Measurements from ENCODE around the gene ST6GALNAC1. TPM values are rescaled to one million over a fixed set of nuclear protein-coding genes. Genes with fewer than 3 reads are reported as not detected.

ST6GALNAC1 gene
- total and polyA plus RNA-seq, 2 of the 13 experiments (the other 11 are each of a cell fraction or from before 2014, with no cell fraction given): not detected

- 0 out of 2 replicates have a peak, but pooled peaks have one; percentile 8 for TF ChIP-seq ARID2 (CRISPR knock-in tag; IDR thresholded peaks at IDR 0.05; ENCODE audit: borderline replicate concordance)
- 0 out of 2 replicates have a peak, but pooled peaks have one; percentile 36 for TF ChIP-seq ZNF510 (CRISPR knock-in tag; IDR thresholded peaks at IDR 0.05; ENCODE audit: low read depth)
- TF ChIP-seq TMF1 (CRISPR knock-in tag; IDR thresholded peaks at IDR 0.05; ENCODE audit: low read depth): no peak
- TF ChIP-seq, protein P1, sequence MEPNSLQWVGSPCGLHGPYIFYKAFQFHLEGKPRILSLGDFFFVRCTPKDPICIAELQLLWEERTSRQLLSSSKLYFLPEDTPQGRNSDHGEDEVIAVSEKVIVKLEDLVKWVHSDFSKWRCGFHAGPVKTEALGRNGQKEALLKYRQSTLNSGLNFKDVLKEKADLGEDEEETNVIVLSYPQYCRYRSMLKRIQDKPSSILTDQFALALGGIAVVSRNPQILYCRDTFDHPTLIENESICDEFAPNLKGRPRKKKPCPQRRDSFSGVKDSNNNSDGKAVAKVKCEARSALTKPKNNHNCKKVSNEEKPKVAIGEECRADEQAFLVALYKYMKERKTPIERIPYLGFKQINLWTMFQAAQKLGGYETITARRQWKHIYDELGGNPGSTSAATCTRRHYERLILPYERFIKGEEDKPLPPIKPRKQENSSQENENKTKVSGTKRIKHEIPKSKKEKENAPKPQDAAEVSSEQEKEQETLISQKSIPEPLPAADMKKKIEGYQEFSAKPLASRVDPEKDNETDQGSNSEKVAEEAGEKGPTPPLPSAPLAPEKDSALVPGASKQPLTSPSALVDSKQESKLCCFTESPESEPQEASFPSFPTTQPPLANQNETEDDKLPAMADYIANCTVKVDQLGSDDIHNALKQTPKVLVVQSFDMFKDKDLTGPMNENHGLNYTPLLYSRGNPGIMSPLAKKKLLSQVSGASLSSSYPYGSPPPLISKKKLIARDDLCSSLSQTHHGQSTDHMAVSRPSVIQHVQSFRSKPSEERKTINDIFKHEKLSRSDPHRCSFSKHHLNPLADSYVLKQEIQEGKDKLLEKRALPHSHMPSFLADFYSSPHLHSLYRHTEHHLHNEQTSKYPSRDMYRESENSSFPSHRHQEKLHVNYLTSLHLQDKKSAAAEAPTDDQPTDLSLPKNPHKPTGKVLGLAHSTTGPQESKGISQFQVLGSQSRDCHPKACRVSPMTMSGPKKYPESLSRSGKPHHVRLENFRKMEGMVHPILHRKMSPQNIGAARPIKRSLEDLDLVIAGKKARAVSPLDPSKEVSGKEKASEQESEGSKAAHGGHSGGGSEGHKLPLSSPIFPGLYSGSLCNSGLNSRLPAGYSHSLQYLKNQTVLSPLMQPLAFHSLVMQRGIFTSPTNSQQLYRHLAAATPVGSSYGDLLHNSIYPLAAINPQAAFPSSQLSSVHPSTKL (CRISPR knock-in tag; IDR thresholded peaks at IDR 0.05): no peak
- TF ChIP-seq TBL1XR1 (IDR thresholded peaks at IDR 0.05; ENCODE audit: borderline replicate concordance, low read length, partially characterized antibody): no peak
- no peak for TF ChIP-seq DMAP1 (CRISPR knock-in tag; IDR thresholded peaks at IDR 0.05)
- no peak for TF ChIP-seq MAF1 (CRISPR knock-in tag; IDR thresholded peaks at IDR 0.05; ENCODE audit: borderline replicate concordance)
- TF ChIP-seq NBN (conservative IDR thresholded peaks at IDR 0.05): no peak
- TF ChIP-seq, protein P2, sequence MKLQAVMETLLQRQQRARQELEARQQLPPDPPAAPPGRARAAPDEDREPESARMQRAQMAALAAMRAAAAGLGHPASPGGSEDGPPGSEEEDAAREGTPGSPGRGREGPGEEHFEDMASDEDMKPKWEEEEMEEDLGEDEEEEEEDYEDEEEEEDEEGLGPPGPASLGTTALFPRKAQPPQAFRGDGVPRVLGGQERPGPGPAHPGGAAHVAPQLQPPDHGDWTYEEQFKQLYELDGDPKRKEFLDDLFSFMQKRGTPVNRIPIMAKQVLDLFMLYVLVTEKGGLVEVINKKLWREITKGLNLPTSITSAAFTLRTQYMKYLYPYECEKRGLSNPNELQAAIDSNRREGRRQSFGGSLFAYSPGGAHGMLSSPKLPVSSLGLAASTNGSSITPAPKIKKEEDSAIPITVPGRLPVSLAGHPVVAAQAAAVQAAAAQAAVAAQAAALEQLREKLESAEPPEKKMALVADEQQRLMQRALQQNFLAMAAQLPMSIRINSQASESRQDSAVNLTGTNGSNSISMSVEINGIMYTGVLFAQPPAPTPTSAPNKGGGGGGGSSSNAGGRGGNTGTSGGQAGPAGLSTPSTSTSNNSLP (IDR thresholded peaks at IDR 0.05; ENCODE audit: low read depth, low read length): no peak
- TF ChIP-seq KDM5B (CRISPR knock-in tag; IDR thresholded peaks at IDR 0.05; ENCODE audit: borderline replicate concordance): no peak
- no peak for TF ChIP-seq ZHX2 (IDR thresholded peaks at IDR 0.05; ENCODE audit: low read depth)
- TF ChIP-seq ZHX2 (CRISPR knock-in tag; IDR thresholded peaks at IDR 0.05; ENCODE audit: borderline replicate concordance): 0 out of 2 replicates have a peak, but pooled peaks have one; percentile 30
- TF ChIP-seq, protein P3, sequence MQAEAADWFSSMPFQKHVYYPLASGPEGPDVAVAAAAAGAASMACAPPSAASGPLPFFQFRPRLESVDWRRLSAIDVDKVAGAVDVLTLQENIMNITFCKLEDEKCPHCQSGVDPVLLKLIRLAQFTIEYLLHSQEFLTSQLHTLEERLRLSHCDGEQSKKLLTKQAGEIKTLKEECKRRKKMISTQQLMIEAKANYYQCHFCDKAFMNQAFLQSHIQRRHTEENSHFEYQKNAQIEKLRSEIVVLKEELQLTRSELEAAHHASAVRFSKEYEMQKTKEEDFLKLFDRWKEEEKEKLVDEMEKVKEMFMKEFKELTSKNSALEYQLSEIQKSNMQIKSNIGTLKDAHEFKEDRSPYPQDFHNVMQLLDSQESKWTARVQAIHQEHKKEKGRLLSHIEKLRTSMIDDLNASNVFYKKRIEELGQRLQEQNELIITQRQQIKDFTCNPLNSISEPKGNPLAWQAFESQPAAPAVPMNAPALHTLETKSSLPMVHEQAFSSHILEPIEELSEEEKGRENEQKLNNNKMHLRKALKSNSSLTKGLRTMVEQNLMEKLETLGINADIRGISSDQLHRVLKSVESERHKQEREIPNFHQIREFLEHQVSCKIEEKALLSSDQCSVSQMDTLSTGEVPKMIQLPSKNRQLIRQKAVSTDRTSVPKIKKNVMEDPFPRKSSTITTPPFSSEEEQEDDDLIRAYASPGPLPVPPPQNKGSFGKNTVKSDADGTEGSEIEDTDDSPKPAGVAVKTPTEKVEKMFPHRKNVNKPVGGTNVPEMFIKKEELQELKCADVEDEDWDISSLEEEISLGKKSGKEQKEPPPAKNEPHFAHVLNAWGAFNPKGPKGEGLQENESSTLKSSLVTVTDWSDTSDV (CRISPR knock-in tag; IDR thresholded peaks at IDR 0.05): no peak
- no peak for TF ChIP-seq ZNF709 (CRISPR knock-in tag; IDR thresholded peaks at IDR 0.05)
Observed at GRCh38 chr17:76670718-76671122, 27.2 kb upstream of the ST6GALNAC1 start (continued).

All from HepG2 (cell line).